Measurements from ENCODE around the gene FAM53C. TPM values are rescaled to one million over a fixed set of nuclear protein-coding genes. Genes with fewer than 3 reads are reported as not detected.
A peak's percentile ranks its signal among the peaks of the same experiment; 100 is the strongest.

Gene FAM53C
- polyA plus RNA-seq, 2 donors: 7.4 to 8.7 TPM

GRCh38 chr5:138350563-138350890 is 12.5 kb downstream of the FAM53C start:
- Histone ChIP-seq H3K4me3 (ENCODE audit: low read depth in 1 of 2, low read length in 2 of 2) (no peak overlapping the region), H3K27me3 (ENCODE audit: control insufficient read depth in 1 of 2, insufficient read depth in 2 of 2, low read length in 2 of 2) (no peaks in the 10 kb centered on the region), H3K36me3 (ENCODE audit: control insufficient read depth in 2 of 2, insufficient read depth in 2 of 2, low read length in 1 of 2) (peaks cover 5 to 16% of the 10 kb centered on the region in 2 donors), H3K9me3 (ENCODE audit: control insufficient read depth in 2 of 2, insufficient read depth in 1 of 2, low read depth in 1 of 2, low read length in 1 of 2) (no peaks in the 10 kb centered on the region), H3K27ac (ENCODE audit: low read depth in 2 of 2, low read length in 1 of 2) (no peak overlapping the region), H3K4me1 (ENCODE audit: control insufficient read depth in 2 of 2, insufficient read depth in 2 of 2, low read length in 1 of 2) (peaks cover 0 to 3% of the 10 kb centered on the region in 2 donors)

GRCh38 chr5:138351056-138351455 is 13.0 kb downstream of the FAM53C start:
- H3K4me3 ChIP-seq (ENCODE audit: low read depth in 1 of 2, low read length in 2 of 2): no peak overlapping the region
- H3K36me3 ChIP-seq (ENCODE audit: control insufficient read depth in 2 of 2, insufficient read depth in 2 of 2, low read length in 1 of 2): peaks cover 5 to 13% of the 10 kb centered on the region in 2 donors
- no peaks in the 10 kb centered on the region for H3K27me3 ChIP-seq (ENCODE audit: control insufficient read depth in 1 of 2, insufficient read depth in 2 of 2, low read length in 2 of 2)
- peaks cover 0 to 3% of the 10 kb centered on the region in 2 donors for H3K4me1 ChIP-seq (ENCODE audit: control insufficient read depth in 2 of 2, insufficient read depth in 2 of 2, low read length in 1 of 2)
- WGBS, 2 donors: 89 to 95% methylated on average over 1 of the region's 1 CpG
- no peak overlapping the region for H3K27ac ChIP-seq (ENCODE audit: low read depth in 2 of 2, low read length in 1 of 2)
- H3K9me3 ChIP-seq (ENCODE audit: control insufficient read depth in 2 of 2, insufficient read depth in 1 of 2, low read depth in 1 of 2, low read length in 1 of 2): no peaks in the 10 kb centered on the region

GRCh38 chr5:138351517-138351916 is 13.5 kb downstream of the FAM53C start:
- Histone ChIP-seq H3K4me3 (ENCODE audit: low read depth in 1 of 2, low read length in 2 of 2) (no peak overlapping the region), H3K4me1 (ENCODE audit: control insufficient read depth in 2 of 2, insufficient read depth in 2 of 2, low read length in 1 of 2) (peaks cover 0 to 3% of the 10 kb centered on the region in 2 donors), H3K27ac (ENCODE audit: low read depth in 2 of 2, low read length in 1 of 2) (no peak overlapping the region), H3K27me3 (ENCODE audit: control insufficient read depth in 1 of 2, insufficient read depth in 2 of 2, low read length in 2 of 2) (no peaks in the 10 kb centered on the region), H3K9me3 (ENCODE audit: control insufficient read depth in 2 of 2, insufficient read depth in 1 of 2, low read depth in 1 of 2, low read length in 1 of 2) (no peaks in the 10 kb centered on the region), H3K36me3 (ENCODE audit: control insufficient read depth in 2 of 2, insufficient read depth in 2 of 2, low read length in 1 of 2) (peaks cover 5 to 13% of the 10 kb centered on the region in 2 donors)

- peak within 1 kb of the TSS; percentile 94 to 96 for H3K4me3 ChIP-seq (ENCODE audit: low read depth in 1 of 2, low read length in 2 of 2)
- no peaks in the 10 kb centered on the region for H3K9me3 ChIP-seq (ENCODE audit: control insufficient read depth in 2 of 2, insufficient read depth in 1 of 2, low read depth in 1 of 2, low read length in 1 of 2)
- H3K27me3 ChIP-seq (ENCODE audit: control insufficient read depth in 1 of 2, insufficient read depth in 2 of 2, low read length in 2 of 2): no peaks in the 10 kb centered on the region
- H3K27ac ChIP-seq (ENCODE audit: low read depth in 2 of 2, low read length in 1 of 2): peak within 1 kb of the TSS; percentile 96 to 97
- 8 to 10% methylated on average over 20 to 30 of the region's 30 CpGs for WGBS, 2 donors
- peaks cover 0 to 3% of the 10 kb centered on the region in 2 donors for H3K4me1 ChIP-seq (ENCODE audit: control insufficient read depth in 2 of 2, insufficient read depth in 2 of 2, low read length in 1 of 2)
- peaks cover 0 to 6% of the 10 kb centered on the region in 2 donors for H3K36me3 ChIP-seq (ENCODE audit: control insufficient read depth in 2 of 2, insufficient read depth in 2 of 2, low read length in 1 of 2)
These were observed 14.1 kb downstream of the FAM53C start, which contains the start of gene KDM3B for GRCh38 chr5:138352071-138352721. TSS of gene KDM3B (plus strand) at chr5:138352685. CDS start at chr5:138352796, 111 bp downstream.

GRCh38 chr5:138352722-138353559 is 14.9 kb downstream of the FAM53C start:
- Histone ChIP-seq H3K4me3 (ENCODE audit: low read depth in 1 of 2, low read length in 2 of 2) (peak overlapping the region; percentile 94 to 96), H3K27me3 (ENCODE audit: control insufficient read depth in 1 of 2, insufficient read depth in 2 of 2, low read length in 2 of 2) (no peaks in the 10 kb centered on the region), H3K36me3 (ENCODE audit: control insufficient read depth in 2 of 2, insufficient read depth in 2 of 2, low read length in 1 of 2) (peaks cover 0 to 2% of the 10 kb centered on the region in 2 donors), H3K9me3 (ENCODE audit: control insufficient read depth in 2 of 2, insufficient read depth in 1 of 2, low read depth in 1 of 2, low read length in 1 of 2) (no peaks in the 10 kb centered on the region), H3K4me1 (ENCODE audit: control insufficient read depth in 2 of 2, insufficient read depth in 2 of 2, low read length in 1 of 2) (peaks cover 0 to 3% of the 10 kb centered on the region in 2 donors), H3K27ac (ENCODE audit: low read depth in 2 of 2, low read length in 1 of 2) (peak overlapping the region; percentile 96 to 97)
- WGBS, 2 donors: 0 to 1% methylated on average over 42 to 88 of the region's 88 CpGs

- H3K4me1 ChIP-seq (ENCODE audit: control insufficient read depth in 2 of 2, insufficient read depth in 2 of 2, low read length in 1 of 2): peaks cover 0 to 3% of the 10 kb centered on the region in 2 donors
- H3K9me3 ChIP-seq (ENCODE audit: control insufficient read depth in 2 of 2, insufficient read depth in 1 of 2, low read depth in 1 of 2, low read length in 1 of 2): no peaks in the 10 kb centered on the region
- 0 to 1% methylated on average over 11 of the region's 11 CpGs for WGBS, 2 donors
- no peaks in the 10 kb centered on the region for H3K27me3 ChIP-seq (ENCODE audit: control insufficient read depth in 1 of 2, insufficient read depth in 2 of 2, low read length in 2 of 2)
- no peaks in the 10 kb centered on the region for H3K36me3 ChIP-seq (ENCODE audit: control insufficient read depth in 2 of 2, insufficient read depth in 2 of 2, low read length in 1 of 2)
- peak overlapping the region; percentile 94 to 96 for H3K4me3 ChIP-seq (ENCODE audit: low read depth in 1 of 2, low read length in 2 of 2)
- peak overlapping the region; percentile 96 to 97 for H3K27ac ChIP-seq (ENCODE audit: low read depth in 2 of 2, low read length in 1 of 2)
These were observed 15.6 kb downstream of the FAM53C start for GRCh38 chr5:138353560-138354080.

DNA sequence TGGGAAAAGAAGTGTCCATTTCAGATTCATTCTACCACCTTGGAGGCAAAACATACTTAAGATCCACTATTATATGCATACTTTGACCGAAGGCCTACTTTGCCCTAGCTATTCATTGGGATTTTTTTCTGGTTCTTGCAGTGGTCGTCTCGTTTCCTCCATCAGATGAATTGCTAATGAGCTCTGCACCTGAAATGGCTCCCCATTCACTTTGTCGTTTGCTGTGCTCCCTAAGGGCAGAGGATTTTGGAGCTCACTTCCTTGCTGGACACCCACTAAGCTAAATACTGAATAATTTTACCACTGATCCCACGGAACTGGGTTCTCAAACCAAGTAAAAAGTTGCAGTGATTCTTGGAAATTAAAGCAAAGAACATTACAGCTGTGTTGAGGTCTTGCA is 16.3 kb downstream of the FAM53C start:
- Histone ChIP-seq H3K27me3 (ENCODE audit: control insufficient read depth in 1 of 2, insufficient read depth in 2 of 2, low read length in 2 of 2) (no peaks in the 10 kb centered on the region), H3K27ac (ENCODE audit: low read depth in 2 of 2, low read length in 1 of 2) (peak overlapping the region in 1 of 2 donors; percentile 30), H3K9me3 (ENCODE audit: control insufficient read depth in 2 of 2, insufficient read depth in 1 of 2, low read depth in 1 of 2, low read length in 1 of 2) (no peaks in the 10 kb centered on the region), H3K4me3 (ENCODE audit: low read depth in 1 of 2, low read length in 2 of 2) (peak overlapping the region in 1 of 2 donors; percentile 94), H3K36me3 (ENCODE audit: control insufficient read depth in 2 of 2, insufficient read depth in 2 of 2, low read length in 1 of 2) (no peaks in the 10 kb centered on the region), H3K4me1 (ENCODE audit: control insufficient read depth in 2 of 2, insufficient read depth in 2 of 2, low read length in 1 of 2) (peaks cover 0 to 3% of the 10 kb centered on the region in 2 donors)
- WGBS, 2 donors: 12 to 13% methylated on average over 5 of the region's 5 CpGs

- Histone ChIP-seq H3K4me3 (ENCODE audit: low read depth in 1 of 2, low read length in 2 of 2) (peak overlapping the region in 1 of 2 donors; percentile 94), H3K27ac (ENCODE audit: low read depth in 2 of 2, low read length in 1 of 2) (no peak overlapping the region), H3K36me3 (ENCODE audit: control insufficient read depth in 2 of 2, insufficient read depth in 2 of 2, low read length in 1 of 2) (no peaks in the 10 kb centered on the region), H3K4me1 (ENCODE audit: control insufficient read depth in 2 of 2, insufficient read depth in 2 of 2, low read length in 1 of 2) (peaks cover 0 to 3% of the 10 kb centered on the region in 2 donors), H3K27me3 (ENCODE audit: control insufficient read depth in 1 of 2, insufficient read depth in 2 of 2, low read length in 2 of 2) (no peaks in the 10 kb centered on the region), H3K9me3 (ENCODE audit: control insufficient read depth in 2 of 2, insufficient read depth in 1 of 2, low read depth in 1 of 2, low read length in 1 of 2) (no peaks in the 10 kb centered on the region)
- WGBS, 2 donors: 13 to 21% methylated on average over 6 of the region's 6 CpGs
These were observed 16.9 kb downstream of the FAM53C start for GRCh38 chr5:138354926-138355378.

GRCh38 chr5:138359621-138360020 is 21.6 kb downstream of the FAM53C start:
- no peak overlapping the region for H3K4me3 ChIP-seq (ENCODE audit: low read depth in 1 of 2, low read length in 2 of 2)
- no peak overlapping the region for H3K27ac ChIP-seq (ENCODE audit: low read depth in 2 of 2, low read length in 1 of 2)
- 74 to 80% methylated on average over 3 of the region's 3 CpGs for WGBS, 2 donors
- H3K27me3 ChIP-seq (ENCODE audit: control insufficient read depth in 1 of 2, insufficient read depth in 2 of 2, low read length in 2 of 2): no peaks in the 10 kb centered on the region
- H3K36me3 ChIP-seq (ENCODE audit: control insufficient read depth in 2 of 2, insufficient read depth in 2 of 2, low read length in 1 of 2): no peaks in the 10 kb centered on the region
- no peaks in the 10 kb centered on the region for H3K4me1 ChIP-seq (ENCODE audit: control insufficient read depth in 2 of 2, insufficient read depth in 2 of 2, low read length in 1 of 2)
- H3K9me3 ChIP-seq (ENCODE audit: control insufficient read depth in 2 of 2, insufficient read depth in 1 of 2, low read depth in 1 of 2, low read length in 1 of 2): no peaks in the 10 kb centered on the region
